ENCODE measurements around the gene IL18R1.

IL18R1 gene

DNA sequence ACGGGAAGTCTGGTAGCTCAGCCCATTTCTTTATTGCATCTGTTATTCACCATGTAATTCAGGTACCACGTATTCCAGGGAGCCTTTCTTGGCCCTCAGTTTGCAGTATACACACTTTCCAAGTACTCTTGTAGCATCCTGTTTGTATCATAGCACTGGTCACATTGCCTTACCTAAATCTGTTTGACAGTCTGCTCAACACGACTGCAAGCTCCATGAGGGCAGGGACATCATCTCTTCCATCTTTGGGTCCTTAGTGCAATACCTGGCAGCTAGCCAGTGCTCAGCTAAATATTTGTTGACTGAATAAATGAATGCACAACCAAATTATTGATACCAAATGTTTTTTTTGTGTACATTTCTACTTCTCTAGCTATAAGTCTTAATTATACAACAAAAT, 11.2 kb upstream of the IL18R1 start:
- no peak for DNase-seq (ENCODE audit: low read depth in 2 of 2)

GRCh38 chr2:102345329-102345920, 10.2 kb upstream of the IL18R1 start:
- no peak for DNase-seq (ENCODE audit: low read depth in 2 of 2)

GRCh38 chr2:102346381-102347130, 9.0 kb upstream of the IL18R1 start:
- DNase-seq (ENCODE audit: low read depth in 2 of 2) = no peak

DNA sequence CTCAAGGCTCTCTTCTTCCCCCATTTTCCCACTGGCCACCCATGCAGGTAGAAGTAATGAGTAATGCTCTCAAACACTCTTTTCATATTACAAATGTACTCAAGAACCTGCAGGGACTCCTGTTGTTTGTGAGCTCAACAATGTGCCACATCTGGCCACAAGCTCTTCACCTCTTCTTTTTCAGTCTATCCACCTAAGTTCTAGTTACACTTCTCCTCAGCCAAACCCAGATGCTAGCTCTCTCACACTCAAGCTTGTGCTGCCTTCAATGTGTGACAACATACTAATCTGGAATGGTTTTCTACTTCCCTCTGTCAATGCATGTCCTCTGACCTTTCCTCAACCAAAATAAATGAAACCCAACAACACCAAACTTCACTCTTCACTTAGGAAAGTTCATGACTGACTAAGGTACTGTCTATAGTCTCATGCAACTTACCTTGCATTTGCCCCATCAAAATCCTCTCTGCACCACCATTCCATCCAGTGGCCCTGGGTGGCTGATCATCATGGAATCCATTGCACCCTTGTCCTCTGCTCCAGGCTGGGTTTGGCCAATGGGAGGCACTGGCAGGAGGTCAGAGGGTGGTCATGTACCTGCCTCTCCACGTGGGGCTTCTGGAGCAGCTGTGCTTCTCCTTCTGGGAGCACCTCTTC, 5.3 kb upstream of the IL18R1 start:
- DNase-seq (ENCODE audit: low read depth in 2 of 2) = no peak

GRCh38 chr2:102356381-102356712, 751 bp downstream of the IL18R1 start:
- DNase-seq (ENCODE audit: low read depth in 2 of 2) = no peak

GRCh38 chr2:102356741-102357140, 1.1 kb downstream of the IL18R1 start:
- no peak for DNase-seq (ENCODE audit: low read depth in 2 of 2)

- no peak for DNase-seq (ENCODE audit: low read depth in 2 of 2)
Measured at GRCh38 chr2:102357937-102358336, 2.3 kb downstream of the IL18R1 start.

- DNase-seq (ENCODE audit: low read depth in 2 of 2) = no peak
Measured at GRCh38 chr2:102358496-102358895, 2.9 kb downstream of the IL18R1 start.

DNA sequence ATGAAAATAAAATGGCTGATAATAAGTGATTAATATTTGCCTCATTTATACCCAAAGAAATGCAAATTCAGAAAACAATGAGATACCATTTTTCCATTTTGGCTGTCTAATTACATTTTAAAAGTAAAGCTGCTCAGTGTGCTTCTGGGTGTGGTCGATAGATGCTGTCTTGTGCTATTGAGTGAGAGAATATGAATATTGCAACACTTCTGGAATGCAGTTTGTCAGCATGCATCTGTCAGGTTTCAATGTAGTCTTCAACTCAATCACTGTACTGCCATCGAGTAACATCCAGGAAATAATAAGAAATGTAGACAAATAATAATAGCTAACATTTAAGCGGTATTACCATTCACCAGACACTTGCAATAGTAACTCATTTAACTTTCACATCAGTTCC, 3.9 kb downstream of the IL18R1 start:
- no peak for DNase-seq (ENCODE audit: low read depth in 2 of 2)

DNA sequence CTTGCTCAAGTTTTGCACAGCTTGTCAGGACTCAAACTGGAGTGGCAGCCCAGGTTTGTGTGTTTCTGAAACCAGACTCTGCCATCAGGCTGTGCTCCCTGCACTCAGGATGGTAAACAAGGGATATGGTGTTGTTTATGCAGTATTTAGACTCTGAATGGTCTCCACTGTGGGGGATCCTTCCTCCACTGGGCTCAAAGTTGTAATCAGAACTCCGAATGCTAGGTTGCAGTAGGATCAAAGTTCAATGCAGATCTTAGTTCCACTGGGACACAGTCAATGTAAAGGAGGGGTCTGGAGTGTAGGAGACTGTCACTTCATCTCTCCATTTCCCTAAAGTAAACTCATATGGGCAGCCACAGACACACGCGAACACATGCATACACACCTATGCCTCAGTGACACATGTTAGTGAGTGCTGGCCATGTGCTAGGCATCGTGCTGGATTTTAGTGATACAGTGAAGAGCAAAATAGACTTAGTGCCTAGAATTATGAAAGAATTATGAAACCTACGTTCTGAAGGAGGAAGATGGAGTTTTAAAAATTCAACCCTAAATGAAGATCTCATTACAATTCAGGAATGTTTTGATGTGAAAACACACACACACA, 6.1 kb downstream of the IL18R1 start:
- no peak for DNase-seq (ENCODE audit: low read depth in 2 of 2)

- no peak for DNase-seq (ENCODE audit: low read depth in 2 of 2)
Measured at GRCh38 chr2:102365763-102366162, 10.2 kb downstream of the IL18R1 start.

- DNase-seq (ENCODE audit: low read depth in 2 of 2) = no peak
Measured at GRCh38 chr2:102366406-102367112, 11.0 kb downstream of the IL18R1 start.

DNA sequence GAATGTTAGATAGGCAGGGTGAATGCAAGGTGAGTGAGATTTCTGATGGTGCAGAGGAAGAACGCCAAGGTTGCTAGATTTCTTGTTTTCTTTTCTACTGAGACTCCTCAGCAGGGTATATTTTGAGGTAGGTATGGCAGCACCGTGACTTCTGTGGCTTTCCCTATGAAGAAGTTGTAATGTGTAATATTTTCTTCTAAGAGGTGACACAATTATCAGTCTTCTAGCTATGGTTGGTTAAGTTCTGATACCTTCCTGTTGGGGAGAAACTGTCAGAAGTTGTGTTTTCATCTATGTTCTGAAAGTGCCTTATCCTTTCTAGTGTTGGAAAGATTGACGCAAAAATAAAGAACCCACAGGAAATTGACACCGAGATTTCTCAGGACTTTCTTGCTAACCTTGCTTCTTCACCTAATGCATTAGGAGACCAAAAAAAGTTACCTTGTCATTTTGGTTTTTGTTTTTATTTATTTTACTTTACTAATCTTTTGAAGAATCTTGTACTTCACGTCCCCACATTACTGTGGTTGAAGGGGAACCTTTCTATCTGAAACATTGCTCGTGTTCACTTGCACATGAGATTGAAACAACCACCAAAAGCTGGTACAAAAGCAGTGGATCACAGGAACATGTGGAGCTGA, 11.9 kb downstream of the IL18R1 start:
- DNase-seq (ENCODE audit: low read depth in 2 of 2) = no peak

DNA sequence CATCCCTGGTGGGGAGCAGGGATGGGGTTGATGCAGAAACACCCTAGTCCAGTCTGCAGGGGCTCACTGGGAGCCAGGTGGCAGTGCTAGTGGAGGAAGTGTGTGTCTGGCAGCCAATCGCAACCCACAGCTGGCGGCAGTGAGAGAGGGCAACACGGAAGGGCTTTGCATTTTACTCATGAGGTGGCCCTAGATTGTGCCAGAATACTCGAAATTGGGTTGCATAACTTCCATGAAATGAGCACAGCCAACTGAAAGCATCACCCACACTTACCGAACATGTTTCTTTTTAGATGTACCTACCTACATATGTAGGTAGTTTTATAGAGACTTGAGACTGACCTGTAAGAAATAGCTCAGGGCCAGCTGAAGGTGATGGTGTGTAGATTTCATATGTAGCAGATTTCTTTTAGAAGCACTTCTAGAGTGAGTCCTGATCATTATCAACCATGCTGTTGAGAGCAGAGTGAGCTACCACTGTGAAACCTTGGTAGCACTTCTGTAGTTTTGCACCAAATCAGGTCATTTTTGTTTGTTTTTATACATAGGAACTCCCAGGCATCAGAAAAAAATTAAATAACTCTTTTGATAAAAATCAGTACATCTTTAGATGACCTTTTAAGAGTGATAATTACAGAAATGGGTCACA, 13.0 kb downstream of the IL18R1 start:
- no peak for DNase-seq (ENCODE audit: low read depth in 2 of 2)

DNA sequence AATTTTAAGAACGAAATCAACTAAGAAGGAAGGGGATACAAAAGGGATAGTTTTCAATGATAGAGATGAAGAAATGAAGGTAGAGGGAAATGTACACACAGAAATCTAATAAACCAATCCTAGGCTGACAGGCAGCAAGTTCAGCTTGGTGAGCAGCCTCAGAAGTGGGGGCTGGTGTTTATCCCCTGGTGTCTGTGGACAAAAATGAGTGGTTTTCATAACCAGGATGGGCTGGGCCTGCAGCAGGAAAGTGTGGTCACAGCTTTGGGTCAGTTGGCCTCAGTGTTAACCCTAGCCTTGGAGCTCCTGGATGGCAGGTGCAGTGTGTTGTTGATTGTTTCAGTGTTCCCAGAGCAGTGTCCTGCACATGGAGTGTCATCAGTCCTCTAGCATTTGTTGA, 14.3 kb downstream of the IL18R1 start:
- no peak for DNase-seq (ENCODE audit: low read depth in 2 of 2)

- no peak for DNase-seq (ENCODE audit: low read depth in 2 of 2)
Measured at GRCh38 chr2:102376052-102376591, 20.5 kb downstream of the IL18R1 start.

GRCh38 chr2:102383722-102384121, 28.1 kb downstream of the IL18R1 start:
- no peak for DNase-seq (ENCODE audit: low read depth in 2 of 2)

DNA sequence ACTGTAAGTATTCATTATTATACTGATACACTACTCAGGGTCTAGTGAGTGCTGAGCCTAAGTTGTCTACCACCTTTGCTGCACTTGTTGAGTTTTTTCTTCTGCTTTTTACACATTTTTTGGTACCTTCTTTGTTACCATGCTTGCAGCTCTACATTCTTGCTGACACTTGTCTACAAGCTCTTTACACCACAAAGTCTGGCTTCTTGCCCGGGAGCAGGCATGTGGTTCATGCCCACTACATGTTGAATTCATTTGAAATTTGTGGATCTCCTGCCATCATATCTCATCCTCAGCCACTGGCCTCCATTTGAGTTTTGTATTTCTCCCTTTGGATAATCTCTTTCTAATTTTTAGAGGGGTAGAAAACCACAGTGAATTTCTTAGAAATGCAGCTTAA, 29.9 kb downstream of the IL18R1 start:
- DNase-seq (ENCODE audit: low read depth in 2 of 2) = no peak

DNA sequence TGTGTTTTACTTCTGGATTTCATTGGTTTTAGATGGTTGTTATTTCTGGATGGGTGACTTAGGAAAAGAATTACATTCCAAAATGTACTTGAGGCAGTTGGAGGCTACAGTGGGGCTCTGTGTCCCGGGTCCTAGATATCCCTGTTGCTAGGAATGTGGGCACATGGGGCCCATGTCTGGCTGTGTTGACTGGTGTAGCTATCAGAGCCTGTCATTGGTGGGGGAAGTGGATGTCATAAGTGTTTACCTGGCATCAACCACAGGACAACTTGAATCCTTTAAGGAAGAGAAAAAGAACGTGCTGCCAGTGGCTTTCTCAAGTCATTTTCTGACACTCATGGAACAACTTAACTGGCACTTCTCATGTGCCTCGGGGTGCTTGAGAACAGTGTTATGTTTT, 30.4 kb downstream of the IL18R1 start:
- no peak for DNase-seq (ENCODE audit: low read depth in 2 of 2)

DNA sequence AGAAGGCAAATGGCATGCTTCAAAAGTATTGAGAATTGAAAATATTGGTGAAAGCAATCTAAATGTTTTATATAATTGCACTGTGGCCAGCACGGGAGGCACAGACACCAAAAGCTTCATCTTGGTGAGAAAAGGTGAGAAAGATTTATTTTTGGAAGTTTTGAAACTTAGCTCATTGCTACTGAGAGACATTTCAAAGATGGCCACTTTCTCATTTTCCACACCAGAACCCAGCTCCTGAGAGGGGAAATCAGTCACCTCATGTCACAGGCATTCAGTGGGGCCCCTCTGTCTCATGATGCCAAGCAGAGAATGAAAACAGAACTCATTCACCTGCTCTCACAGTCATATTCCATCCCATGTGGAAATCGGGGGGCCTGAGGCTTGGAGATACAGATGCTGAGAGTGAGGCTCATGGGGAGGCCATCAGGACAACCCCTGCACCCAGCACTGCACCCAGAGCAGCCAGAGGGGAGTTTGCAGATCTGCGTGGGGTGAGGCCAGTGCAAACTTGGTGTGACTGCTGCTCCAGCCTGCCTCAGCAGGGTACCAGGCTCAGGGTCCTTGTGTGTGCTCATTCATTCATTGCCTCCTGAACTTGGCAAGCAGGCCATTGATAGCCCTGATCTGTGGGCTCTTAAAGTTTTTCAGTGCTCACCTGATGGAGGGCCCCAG, 31.4 kb downstream of the IL18R1 start:
- DNase-seq (ENCODE audit: low read depth in 2 of 2) = no peak
